DND-41 (cell line): ENCODE measurements around the gene TGM3.

ENCODE experiments used
- ATAC-seq: fragments of 200-7000 bp; cut with Tn5 transposase; 3 replicates; pipeline ENCODE4 v1.9.1; 2021; ENCODE audit warnings: low read depth; ENCODE audit not compliant: insufficient read depth
- DNase-seq: peaks from one replicate; pipeline ENCODE4 v3.0.0-alpha.2; 2020
- H2AFZ ChIP-seq: 2 replicates; pipeline ENCODE4 v1.6.0; 2012; ENCODE audit warnings: low read depth, low read length
- H3K27ac ChIP-seq: 2 replicates; pipeline ENCODE4 v1.5.1; 2012; ENCODE audit warnings: low read length, inconsistent platforms
- H3K27me3 ChIP-seq: fragments of 200-600 bp; sonication (generic); 2 replicates; pipeline ENCODE4 v1.6.0; 2012; ENCODE audit warnings: low read length, mild to moderate bottlenecking, inconsistent platforms; ENCODE audit not compliant: insufficient read depth, poor library complexity
- H3K36me3 ChIP-seq: 2 replicates; pipeline ENCODE4 v1.5.1; 2012; ENCODE audit warnings: low read length, inconsistent platforms; ENCODE audit not compliant: insufficient read depth
- H3K4me1 ChIP-seq: 2 replicates; pipeline ENCODE4 v1.5.1; 2012; ENCODE audit warnings: mild to moderate bottlenecking, low read length; ENCODE audit not compliant: insufficient read depth
- H3K4me2 ChIP-seq: 2 replicates; pipeline ENCODE4 v1.6.0; 2012; ENCODE audit warnings: mild to moderate bottlenecking, moderate library complexity, low read length, inconsistent platforms; ENCODE audit not compliant: insufficient read depth
- H3K4me3 ChIP-seq, 2 experiments: fragments of 200-600 bp in 1 of 2; shearing (Covaris generic) in 1 of 2; 2 replicates each; pipeline ENCODE4 v1.5.1; 2012 to 2016; ENCODE audit warnings: inconsistent platforms in 2 of 2, low read length in 2 of 2, mild to moderate bottlenecking in 2 of 2, low read depth in 1 of 2, moderate library complexity in 1 of 2
- H3K79me2 ChIP-seq: 2 replicates; pipeline ENCODE4 v1.6.0; 2012; ENCODE audit warnings: low read length, inconsistent platforms; ENCODE audit not compliant: insufficient read depth
- H3K9ac ChIP-seq: 2 replicates; pipeline ENCODE4 v1.6.0; 2012; ENCODE audit warnings: low read depth, mild to moderate bottlenecking, inconsistent platforms, low read length, moderate library complexity
- H3K9me3 ChIP-seq: 2 replicates; pipeline ENCODE4 v1.5.1; 2012; ENCODE audit warnings: low read length, moderate library complexity, mild to moderate bottlenecking, inconsistent platforms; ENCODE audit not compliant: insufficient read depth, severe bottlenecking
- H4K20me1 ChIP-seq: 2 replicates; pipeline ENCODE4 v1.6.0; 2012; ENCODE audit warnings: low read length; ENCODE audit not compliant: insufficient read depth
- CTCF ChIP-seq: IDR thresholded peaks from 2 replicates; pipeline ENCODE4 v1.5.1; 2012; ENCODE audit warnings: borderline replicate concordance, low read length, moderate library complexity, mild to moderate bottlenecking; ENCODE audit not compliant: poor library complexity, severe bottlenecking; ENCODE audit errors: extremely low read depth
- EZH2 ChIP-seq: IDR thresholded peaks from 3 replicates; pipeline ENCODE4 v1.6.1; 2012; ENCODE audit warnings: borderline replicate concordance, low read depth, mild to moderate bottlenecking, moderate library complexity, low read length, inconsistent platforms; ENCODE audit not compliant: severe bottlenecking

Gene TGM3

GRCh38 chr20:2358006-2358405 is 62.2 kb downstream of the TGM3 start:
- TF ChIP-seq EZH2, result no peak
- TF ChIP-seq CTCF, result no peak
- H3K36me3 ChIP-seq, result no peaks in the 10 kb centered on the region
- DNase-seq, result no peak

GRCh38 chr20:2361035-2361593 is 65.3 kb downstream of the TGM3 start:
- H3K4me1 ChIP-seq, result no peaks in the 10 kb centered on the region
- no peaks in the 10 kb centered on the region for H4K20me1 ChIP-seq

More at GRCh38 chr20:2358006-2358405, 62.2 kb downstream of the TGM3 start:
- ATAC-seq, result no peak
- no peak overlapping the region for H3K9ac ChIP-seq
- no peak overlapping the region for H2AFZ ChIP-seq
- no peak overlapping the region for H3K27ac ChIP-seq
- no peaks in the 10 kb centered on the region for H4K20me1 ChIP-seq
- H3K27me3 ChIP-seq, result peaks cover 30% of the 10 kb centered on the region
- H3K4me2 ChIP-seq, result no peak overlapping the region
- H3K4me1 ChIP-seq, result no peaks in the 10 kb centered on the region
- no peaks in the 10 kb centered on the region for H3K79me2 ChIP-seq
- H3K4me3 ChIP-seq, result no peak overlapping the region
- H3K9me3 ChIP-seq, result peaks cover 3% of the 10 kb centered on the region

GRCh38 chr20:2363187-2363586 is 67.4 kb downstream of the TGM3 start:
- TF ChIP-seq CTCF (no peak), EZH2 (no peak)
- no peak overlapping the region for H3K27ac ChIP-seq
- H3K4me3 ChIP-seq, result no peak overlapping the region
- no peak overlapping the region for H2AFZ ChIP-seq
- H4K20me1 ChIP-seq, result no peaks in the 10 kb centered on the region
- DNase-seq, result no peak
- no peak overlapping the region for H3K4me2 ChIP-seq
- H3K4me1 ChIP-seq, result no peaks in the 10 kb centered on the region
- H3K27me3 ChIP-seq, result peaks cover 10% of the 10 kb centered on the region
- H3K9ac ChIP-seq, result no peak overlapping the region
- H3K36me3 ChIP-seq, result no peaks in the 10 kb centered on the region
- peaks cover 3% of the 10 kb centered on the region for H3K9me3 ChIP-seq
- no peaks in the 10 kb centered on the region for H3K79me2 ChIP-seq
- ATAC-seq, result no peak

More at GRCh38 chr20:2361035-2361593, 65.3 kb downstream of the TGM3 start:
- H3K4me2 ChIP-seq, result no peak overlapping the region
- peaks cover 3% of the 10 kb centered on the region for H3K9me3 ChIP-seq
- no peak for ATAC-seq
- H3K9ac ChIP-seq, result no peak overlapping the region
- no peak overlapping the region for H3K4me3 ChIP-seq
- TF ChIP-seq EZH2 (no peak), CTCF (no peak)
- H3K79me2 ChIP-seq, result no peaks in the 10 kb centered on the region
- DNase-seq, result no peak
- peaks cover 22% of the 10 kb centered on the region for H3K27me3 ChIP-seq
- H3K36me3 ChIP-seq, result no peaks in the 10 kb centered on the region
- H2AFZ ChIP-seq, result no peak overlapping the region
- no peak overlapping the region for H3K27ac ChIP-seq
